WTC11 (cell line): ENCODE measurements around the gene MELK. TPM values are rescaled to one million over a fixed set of nuclear protein-coding genes. Genes with fewer than 3 reads are reported as not detected.
"Not testable (repeated sequence)": the region's sequence is repeated elsewhere in the genome, so short reads cannot be mapped to it uniquely, and the experiment has no call there.

ENCODE experiments used
- ATAC-seq: fragments of 200-7000 bp; cut with Tn5 transposase; 2 replicates; pipeline ENCODE4 v1.10.0; 2021; ENCODE audit warnings: mild to moderate bottlenecking, moderate library complexity
- CTCF ChIA-PET: fragments of 300-600 bp; sonication (Branson Sonifier 250); formaldehyde crosslinking; loops from one replicate; lab custom pipeline; 2021; ENCODE audit warnings: antibody characterized with exemption; lab: Charles Lee
- POLR2A ChIA-PET: fragments of 350-600 bp; sonication (Branson Sonifier 250); formaldehyde crosslinking; loops from one replicate; lab custom pipeline; 2021; ENCODE audit warnings: antibody characterized with exemption; lab: Charles Lee
- DNase-seq: peaks from one replicate; pipeline ENCODE4 v3.0.0; 2021; ENCODE audit warnings: low spot score
- H3K27ac Mint-ChIP-seq: 2 replicates; pipeline ENCODE4 v1.8.0; 2021; ENCODE audit warnings: mixed read lengths
- H3K27me3 Mint-ChIP-seq: 2 replicates; pipeline ENCODE4 v1.8.0; 2021; ENCODE audit warnings: low read depth, mild to moderate bottlenecking, moderate library complexity, mixed read lengths
- H3K36me3 Mint-ChIP-seq: 2 replicates; pipeline ENCODE4 v1.8.0; 2021; ENCODE audit warnings: mixed read lengths
- H3K4me1 Mint-ChIP-seq: 2 replicates; pipeline ENCODE4 v1.8.0; 2022; ENCODE audit warnings: mixed read lengths
- H3K4me3 Mint-ChIP-seq: 2 replicates; pipeline ENCODE4 v1.8.0; 2021; ENCODE audit warnings: mild to moderate bottlenecking, moderate library complexity, mixed read lengths
- H3K9me3 Mint-ChIP-seq: 2 replicates; pipeline ENCODE4 v1.8.0; 2021; ENCODE audit warnings: mixed read lengths
- ARID4B ChIP-seq: sonication (generic); formaldehyde crosslinking; IDR thresholded peaks from 2 replicates; pipeline ENCODE4 v1.8.0; 2023; ENCODE audit warnings: missing genetic modification reagents, mild to moderate bottlenecking, borderline replicate concordance
- ATF2 ChIP-seq: sonication (generic); formaldehyde crosslinking; IDR thresholded peaks from 2 replicates; pipeline ENCODE4 v1.8.1; 2022; ENCODE audit warnings: low read depth, missing genetic modification reagents, borderline replicate concordance
- ATF6 ChIP-seq: sonication (generic); formaldehyde crosslinking; IDR thresholded peaks from 2 replicates; pipeline ENCODE4 v1.8.1; 2023; ENCODE audit warnings: mild to moderate bottlenecking, missing genetic modification reagents
- CBFB ChIP-seq: sonication (generic); formaldehyde crosslinking; IDR thresholded peaks from 2 replicates; pipeline ENCODE4 v1.8.1; 2022; ENCODE audit warnings: mild to moderate bottlenecking, low read depth, missing genetic modification reagents
- CREB1 ChIP-seq: sonication (generic); formaldehyde crosslinking; IDR thresholded peaks from 2 replicates; pipeline ENCODE4 v1.8.0; 2023; ENCODE audit warnings: mild to moderate bottlenecking, missing genetic modification reagents
- ETV6 ChIP-seq: sonication (generic); formaldehyde crosslinking; IDR thresholded peaks from 2 replicates; pipeline ENCODE4 v1.8.1; 2022; ENCODE audit warnings: mild to moderate bottlenecking, missing genetic modification reagents
- GABPB1 ChIP-seq: sonication (generic); formaldehyde crosslinking; IDR thresholded peaks from 2 replicates; pipeline ENCODE4 v1.8.1; 2023; ENCODE audit warnings: mild to moderate bottlenecking, missing genetic modification reagents
- KAT7 ChIP-seq: sonication (generic); formaldehyde crosslinking; IDR thresholded peaks from 2 replicates; pipeline ENCODE4 v1.8.1; 2023; ENCODE audit warnings: missing genetic modification reagents, mild to moderate bottlenecking, borderline replicate concordance
- NFE2L1 ChIP-seq: sonication (generic); formaldehyde crosslinking; IDR thresholded peaks from 2 replicates; pipeline ENCODE4 v1.8.1; 2023; ENCODE audit warnings: missing genetic modification reagents
- NR1H2 ChIP-seq: sonication (generic); formaldehyde crosslinking; IDR thresholded peaks from 2 replicates; pipeline ENCODE4 v1.9.0; 2021; ENCODE audit warnings: mild to moderate bottlenecking, moderate library complexity, missing genetic modification reagents
- NR2C2 ChIP-seq: sonication (generic); formaldehyde crosslinking; IDR thresholded peaks from 2 replicates; pipeline ENCODE4 v1.8.0; 2022; ENCODE audit warnings: mild to moderate bottlenecking, missing genetic modification reagents
- OVOL2 ChIP-seq: fragments of 250-450 bp; sonication (Bioruptor Pico); IDR thresholded peaks from 2 replicates; pipeline ENCODE4 v1.9.0; 2021; ENCODE audit warnings: mild to moderate bottlenecking, borderline replicate concordance
- ZBTB21 ChIP-seq: sonication (generic); formaldehyde crosslinking; IDR thresholded peaks from 2 replicates; pipeline ENCODE4 v1.8.1; 2023; ENCODE audit warnings: mild to moderate bottlenecking, missing genetic modification reagents, borderline replicate concordance
- ZNF121 ChIP-seq: sonication (generic); formaldehyde crosslinking; IDR thresholded peaks from 2 replicates; pipeline ENCODE4 v1.8.0; 2023; ENCODE audit warnings: missing genetic modification reagents
- ZNF416 ChIP-seq: fragments of 250-450 bp; sonication (Bioruptor Pico); IDR thresholded peaks from 2 replicates; pipeline ENCODE4 v1.9.0; 2021; ENCODE audit warnings: mild to moderate bottlenecking, inconsistent platforms
- ZSCAN18 ChIP-seq: fragments of 250-450 bp; sonication (Bioruptor Pico); IDR thresholded peaks from 2 replicates; pipeline ENCODE4 v2.1.2; 2022; ENCODE audit warnings: mild to moderate bottlenecking, moderate library complexity
- total RNA-seq: library from RNA; stranded (reverse); gene quantifications from 3 replicates; pipeline ENCODE4 v1.2.3, GENCODE V29; 2021

Gene MELK
- total RNA-seq, 1 experiment from 2014 or later = 53.2 TPM

DNA sequence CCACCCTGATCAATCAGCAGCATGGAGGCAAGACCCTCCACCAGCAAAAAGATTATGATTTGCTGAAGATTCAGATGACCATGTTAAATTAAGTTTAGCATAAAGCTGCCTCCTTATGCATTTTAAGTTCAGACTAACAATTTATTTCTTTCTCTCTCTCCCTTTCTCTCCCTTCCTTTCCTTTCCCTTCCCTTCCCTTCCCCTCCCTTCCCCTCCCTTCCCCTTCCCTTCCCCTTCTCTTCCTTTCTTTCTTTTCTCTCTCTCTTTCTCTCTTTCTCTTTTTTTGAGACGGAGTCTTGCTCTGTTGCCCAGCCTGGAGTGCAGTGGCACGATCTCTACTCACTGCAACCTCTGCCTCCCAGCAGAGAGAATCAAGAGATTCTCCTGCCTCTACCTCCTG is 1.4 kb upstream of the MELK start:
- Mint-ChIP-seq H3K9me3 (no peaks in the 10 kb centered on the region), H3K36me3 (peaks cover 2% of the 10 kb centered on the region; the same call in 1 of the 2 replicates), H3K4me1 (peaks cover 18% of the 10 kb centered on the region), H3K27ac (no peak overlapping the region), H3K4me3 (peak overlapping the region; percentile 18; the same call in 1 of the 2 replicates), H3K27me3 (peaks cover 5% of the 10 kb centered on the region)
- POLR2A ChIA-PET = no interaction called here
- ATAC-seq (no peak), DNase-seq (no peak)
- CTCF ChIA-PET = interaction anchor here (0.6 kb wide), 1 partner anchor 1238 kb away, joined by 3 read pairs; no protein-coding TSS in a partner anchor
- TF ChIP-seq ETV6 (CRISPR knock-in tag) = no peak
- 0 out of 2 replicates have a peak, but pooled peaks have one; percentile 32 for TF ChIP-seq ZNF121 (CRISPR knock-in tag)

- POLR2A ChIA-PET, ATAC-seq, H3K9me3 Mint-ChIP-seq, H3K36me3 Mint-ChIP-seq, H3K27me3 Mint-ChIP-seq, DNase-seq: not testable (repeated sequence)
- Mint-ChIP-seq H3K27ac (peak overlapping the region; percentile 98), H3K4me3 (peak overlapping the region; percentile 98), H3K4me1 (peaks cover 18% of the 10 kb centered on the region)
- CTCF ChIA-PET = interaction anchor here (1.3 kb wide), 1 partner anchor 167 kb away, joined by 5 read pairs; no protein-coding TSS in a partner anchor
These were observed 1.4 kb downstream of the MELK start for GRCh38 chr9:36574045-36574444.

- Mint-ChIP-seq H3K27me3 (peaks cover 5% of the 10 kb centered on the region), H3K36me3 (peaks cover 2% of the 10 kb centered on the region; the same call in 1 of the 2 replicates), H3K4me3 (peak overlapping the region; percentile 18; the same call in 1 of the 2 replicates), H3K9me3 (no peaks in the 10 kb centered on the region)
- POLR2A ChIA-PET = no interaction called here
- no peak for DNase-seq
- TF ChIP-seq ZNF416 (CRISPR knock-in tag) (no peak), ZSCAN18 (CRISPR knock-in tag) (no peak), NFE2L1 (CRISPR knock-in tag) (no peak), KAT7 (CRISPR knock-in tag) (no peak)
- TF ChIP-seq, all 79 proteins: peak for 0
- no peak for ATAC-seq
- H3K27ac Mint-ChIP-seq = peak overlapping the region; percentile 62
- CTCF ChIA-PET = no interaction called here
- peaks cover 18% of the 10 kb centered on the region for H3K4me1 Mint-ChIP-seq
These were observed 2.8 kb downstream of the MELK start for GRCh38 chr9:36575411-36575882.

DNA sequence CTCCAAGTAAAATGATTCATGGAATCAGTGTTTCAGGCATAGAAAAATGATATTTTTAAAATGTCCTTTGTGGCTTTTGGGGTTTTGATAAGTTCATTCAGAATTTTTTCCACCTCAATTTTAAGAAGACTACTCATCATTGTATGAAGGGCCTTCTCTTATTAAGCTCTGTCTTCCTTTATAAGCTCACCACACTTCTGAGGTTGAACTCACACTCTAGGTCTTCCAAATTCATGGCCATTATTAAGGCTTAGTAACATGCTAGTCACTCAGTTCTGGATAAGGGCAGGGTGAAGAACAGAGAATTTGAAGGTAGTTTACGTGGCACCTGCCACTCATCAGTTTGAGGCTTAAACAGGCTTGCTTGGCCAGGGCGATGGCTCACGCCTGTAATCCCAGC is 4.2 kb downstream of the MELK start:
- Mint-ChIP-seq H3K4me3 (no peak overlapping the region), H3K9me3 (no peaks in the 10 kb centered on the region), H3K36me3 (peaks cover 6% of the 10 kb centered on the region), H3K27ac (0 out of 2 replicates have a peak overlapping the region, but pooled peaks have one; percentile 11), H3K27me3 (no peaks in the 10 kb centered on the region), H3K4me1 (peaks cover 18% of the 10 kb centered on the region)
- ChIA-PET CTCF (interaction anchor here (1.0 kb wide), 1 partner anchor 170 kb away, joined by 3 read pairs; no protein-coding TSS in a partner anchor), POLR2A (no interaction called here)
- DNase-seq = no peak
- ATAC-seq = no peak
- TF ChIP-seq ATF2 (CRISPR knock-in tag) (no peak), CREB1 (no peak), OVOL2 (CRISPR knock-in tag) (no peak), GABPB1 (CRISPR knock-in tag) (no peak), NR2C2 (CRISPR knock-in tag) (no peak), ATF6 (CRISPR knock-in tag) (no peak), ZBTB21 (CRISPR knock-in tag) (no peak), ARID4B (no peak), NR1H2 (CRISPR knock-in tag) (no peak), CBFB (no peak), NFE2L1 (CRISPR knock-in tag) (no peak)
